LNCAP (cell line): ENCODE measurements around the gene ARL6IP4.

Experiments
- CTCF ChIP-seq: fragments of 450-650 bp; IDR thresholded peaks from 2 replicates; pipeline ENCODE4 v1.5.1; 2017; ENCODE audit warnings: mild to moderate bottlenecking

Gene ARL6IP4

DNA sequence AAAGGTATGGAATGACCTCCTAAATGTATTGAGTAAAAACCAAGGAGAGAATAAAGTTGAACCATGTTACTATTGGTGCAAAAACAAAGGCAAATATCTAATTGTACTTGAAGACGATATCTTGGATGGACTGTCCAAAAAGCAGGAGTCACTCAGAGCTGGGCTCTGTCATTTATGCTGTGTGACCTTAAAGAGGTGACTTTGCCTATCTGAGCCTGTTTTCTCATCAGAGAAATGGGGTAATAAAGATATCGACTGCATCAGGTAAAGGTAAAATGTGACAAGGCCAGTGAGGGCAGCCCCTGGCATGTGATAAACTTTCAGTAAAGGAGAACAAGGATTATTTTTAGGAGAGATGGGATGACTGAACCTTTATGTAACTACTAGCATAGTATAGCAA is 12.4 kb upstream of the ARL6IP4 start:
- no peak for TF ChIP-seq CTCF

GRCh38 chr12:122969676-122970075 is 10.8 kb upstream of the ARL6IP4 start:
- no peak for TF ChIP-seq CTCF

- TF ChIP-seq CTCF: no peak
These were observed 6.1 kb upstream of the ARL6IP4 start for GRCh38 chr12:122974274-122974891.

DNA sequence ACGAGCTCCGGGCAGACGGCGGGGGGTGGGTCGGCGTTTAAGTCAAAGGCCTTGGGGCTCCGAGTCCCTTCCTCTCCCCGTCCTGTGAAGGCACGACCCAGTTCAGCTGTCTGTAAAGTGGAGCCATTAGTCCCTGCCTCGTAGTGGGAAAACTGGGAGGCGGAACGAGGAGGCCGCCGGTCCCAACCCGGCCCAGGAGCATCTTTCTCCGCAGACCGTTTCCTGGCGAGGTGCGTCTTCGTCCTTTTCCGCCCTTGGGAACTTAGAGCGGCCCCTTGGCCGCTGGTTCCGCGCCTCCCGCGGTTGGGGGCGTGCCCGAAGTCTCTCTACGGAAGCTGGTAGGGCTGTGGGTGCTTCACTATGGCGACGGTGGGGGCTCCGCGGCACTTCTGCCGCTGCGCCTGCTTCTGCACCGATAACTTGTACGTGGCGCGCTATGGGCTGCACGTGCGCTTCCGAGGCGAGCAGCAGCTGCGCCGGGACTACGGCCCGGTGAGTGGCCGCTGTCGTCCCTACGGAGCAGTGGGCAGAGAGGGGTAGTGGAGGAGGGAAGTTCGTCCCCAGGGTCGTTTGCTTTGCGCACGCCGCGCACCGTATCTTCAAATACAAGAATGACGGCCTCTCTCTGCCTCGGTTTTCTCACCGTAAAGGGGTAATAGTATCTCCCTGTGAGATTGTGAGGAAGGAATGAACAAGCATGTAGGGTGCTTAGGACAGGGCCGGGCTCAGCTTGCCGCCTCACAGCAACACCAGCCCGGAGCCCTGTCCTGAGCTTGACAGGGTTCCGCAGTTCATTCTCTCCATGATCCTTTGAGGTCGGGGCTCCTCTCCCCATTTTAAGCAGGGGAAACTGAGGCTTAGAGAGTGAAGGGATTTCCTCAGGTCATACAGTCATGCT is 5.3 kb upstream of the ARL6IP4 start, which contains the start of gene OGFOD2:
TSS of gene OGFOD2 (plus strand) at position 353 of the 898 bp plus-strand sequence. CDS start at position 361, 8 bp downstream.
- no peak for TF ChIP-seq CTCF

DNA sequence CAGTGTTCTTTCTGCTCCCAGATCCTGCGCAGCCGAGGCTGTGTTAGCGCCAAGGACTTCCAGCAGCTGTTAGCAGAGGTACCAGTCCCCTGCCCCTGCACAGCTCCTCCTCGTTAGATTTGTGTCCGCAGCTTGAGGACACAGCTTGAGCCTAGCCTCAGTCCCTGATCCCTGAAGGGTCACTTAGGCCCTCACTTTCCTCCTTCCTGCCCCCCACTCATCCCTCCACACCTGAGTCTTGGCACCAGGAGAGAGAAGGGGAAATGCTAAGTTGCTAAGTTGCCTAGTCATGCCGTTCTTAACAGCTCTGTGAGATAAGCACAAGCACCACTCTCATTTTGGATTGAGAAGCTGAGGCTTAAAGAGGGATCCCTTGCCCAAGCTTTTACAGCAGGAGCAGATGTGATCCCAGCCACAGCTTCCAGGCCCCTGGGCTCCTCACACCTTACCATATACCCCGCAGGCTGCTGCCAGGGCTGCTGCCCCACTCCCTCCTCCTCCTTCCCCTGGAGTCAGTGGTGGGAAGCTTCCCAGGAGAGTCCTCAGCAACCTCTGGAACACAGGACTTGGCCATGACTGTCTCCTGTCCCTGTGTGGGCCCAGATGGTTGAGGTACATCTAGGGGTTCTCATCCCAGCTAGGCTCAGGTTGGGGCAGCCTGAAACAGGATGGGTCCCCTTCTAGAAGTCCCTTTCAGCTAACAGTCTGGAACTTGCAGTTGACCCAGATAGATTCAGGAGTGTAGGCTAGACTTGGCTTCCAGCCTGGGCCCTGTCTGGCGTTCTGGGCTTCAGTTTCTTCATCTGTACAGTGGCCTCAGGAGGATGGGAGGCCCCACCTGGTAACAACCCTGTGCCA is 4.5 kb upstream of the ARL6IP4 start:
- TF ChIP-seq CTCF: no peak

DNA sequence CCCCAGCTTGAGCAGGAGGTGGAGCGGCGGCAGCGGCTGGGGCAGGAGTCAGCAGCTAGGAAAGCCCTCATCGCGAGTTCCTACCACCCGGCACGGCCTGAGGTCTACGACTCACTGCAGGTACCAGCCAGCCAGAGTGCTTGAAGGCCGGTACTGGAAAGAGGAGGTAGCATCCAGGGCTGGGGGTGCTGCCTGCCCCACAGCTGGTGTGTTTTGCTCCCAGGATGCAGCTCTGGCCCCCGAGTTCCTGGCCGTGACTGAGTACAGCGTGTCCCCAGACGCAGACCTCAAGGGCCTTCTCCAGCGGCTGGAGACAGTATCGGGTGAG is 3.9 kb upstream of the ARL6IP4 start:
- no peak for TF ChIP-seq CTCF

DNA sequence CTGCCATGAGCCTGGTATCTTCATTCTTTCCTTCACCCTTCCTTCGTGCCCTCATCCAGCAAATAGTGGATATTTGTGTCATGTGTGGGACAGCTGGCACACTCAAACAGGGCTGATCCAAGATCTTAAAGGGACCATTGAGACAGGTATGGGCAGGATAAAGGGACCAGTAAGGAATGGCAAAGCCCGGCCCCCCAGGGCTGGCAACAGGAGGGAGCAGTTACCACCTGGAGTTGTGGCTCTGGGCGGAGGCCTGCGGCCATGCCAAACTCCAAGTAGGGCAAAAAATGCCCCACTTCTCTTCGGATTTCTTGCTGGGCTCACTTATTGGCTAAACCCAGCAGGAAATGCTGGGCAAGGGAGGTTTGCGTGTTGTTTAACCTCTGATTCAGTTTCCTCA is 3.3 kb upstream of the ARL6IP4 start:
- no peak for TF ChIP-seq CTCF
